Measurements from ENCODE around the gene PMAIP1.

PMAIP1 gene

DNA sequence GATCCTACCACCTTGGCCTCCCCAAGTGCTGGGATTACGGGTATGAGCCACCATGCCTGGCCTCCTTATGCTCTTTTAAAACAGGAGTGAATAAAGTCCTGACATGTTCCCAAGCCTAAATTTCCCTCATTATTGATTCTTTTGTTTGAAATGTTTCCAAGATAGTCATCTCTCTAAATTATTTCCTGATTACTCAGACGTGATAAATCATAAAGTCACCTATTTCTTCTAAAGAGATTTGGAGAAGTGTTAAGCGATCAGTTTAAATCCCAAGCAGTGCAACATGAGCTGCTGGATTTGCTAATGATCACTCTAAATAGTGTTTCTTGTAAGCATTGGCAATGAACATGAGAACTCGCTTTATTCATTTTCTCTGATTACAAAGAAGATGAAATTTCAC is 51.8 kb downstream of the PMAIP1 start:
- no peak for DNase-seq (ENCODE audit: low read depth in 2 of 3, low spot score in 2 of 3)

DNA sequence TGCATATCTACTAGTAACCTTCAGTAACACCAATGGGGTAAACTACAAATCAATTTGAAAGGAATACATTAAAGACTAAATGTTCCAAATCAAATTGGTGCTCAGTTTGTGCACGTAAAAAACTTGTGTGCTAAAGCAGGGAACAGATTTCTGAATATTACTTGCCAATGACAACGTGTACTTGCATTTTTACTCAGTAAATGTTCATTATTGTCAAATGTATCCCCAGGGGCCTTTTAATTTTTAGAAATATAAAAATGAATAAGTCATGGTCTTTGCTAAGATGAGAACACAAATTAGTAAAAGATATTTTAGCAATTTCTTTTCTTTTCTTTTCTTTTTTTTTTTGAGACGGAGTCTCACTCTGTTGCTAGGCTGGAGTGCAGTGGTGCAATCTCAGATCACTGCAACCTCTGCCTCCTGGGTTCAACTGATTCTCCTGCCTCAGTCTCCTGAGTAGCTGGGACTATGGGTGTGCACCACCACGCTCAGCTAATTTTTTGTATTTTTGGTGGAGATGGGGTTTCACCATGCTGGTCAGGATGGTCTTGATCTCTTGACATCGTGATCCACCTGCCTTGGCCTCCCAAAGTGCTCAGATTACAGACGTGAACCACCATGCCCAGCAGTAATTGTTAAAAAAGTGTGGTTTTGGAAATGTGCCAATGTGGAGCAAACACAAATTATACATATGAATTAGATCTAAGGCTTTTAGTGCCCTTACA is 52.6 kb downstream of the PMAIP1 start:
- DNase-seq (ENCODE audit: low read depth in 2 of 3, low spot score in 2 of 3): no peak
